GM12878 (cell line): ENCODE results near the gene PRR13. TPM values are rescaled to one million over a fixed set of nuclear protein-coding genes. Genes with fewer than 3 reads are reported as not detected.

ENCODE experiments used
- ATAC-seq: fragments of 200-7000 bp; cut with Tn5 transposase; 3 replicates; pipeline ENCODE4 v1.9.1; 2020; ENCODE audit warnings: mild to moderate bottlenecking, moderate library complexity
- BruUV-seq: library from RNA; stranded (reverse); fragments of 400-500 nt; replicated peaks from 2 replicates; lab custom pipeline; 2021; lab: Mats Ljungman, UMichigan
- CTCF ChIA-PET: fragments of 300-600 bp; sonication (Branson Sonifier 250); formaldehyde crosslinking; extraction: SDS; loops from one replicate; lab custom pipeline; 2021; ENCODE audit warnings: inconsistent platforms; lab: Yijun Ruan, JAX
- POLR2A ChIA-PET: fragments of 350-600 bp; formaldehyde crosslinking; extraction: SDS; loops from one replicate; lab custom pipeline; 2021; ENCODE audit warnings: inconsistent platforms; lab: Charles Lee
- RAD21 ChIA-PET: fragments of 300-600 bp; sonication (Branson Sonifier 250); formaldehyde crosslinking; loops from one replicate; lab custom pipeline; 2023; ENCODE audit warnings: antibody characterized with exemption; ENCODE audit not compliant: unreplicated experiment; lab: Charles Lee
- SMC1A ChIA-PET: fragments of 300-600 bp; sonication (Branson Sonifier 250); formaldehyde crosslinking; loops from one replicate; lab custom pipeline; 2023; ENCODE audit not compliant: unreplicated experiment, uncharacterized antibody; lab: Charles Lee
- DNase-seq: peaks from one replicate; pipeline ENCODE4 v3.0.0-alpha.2; 2011; ENCODE audit warnings: low read depth, low spot score
- FAIRE-seq: peaks from 3 replicates; lab custom pipeline; 2011; peaks lifted over from hg19 to GRCh38; lab: Jason Lieb, UNC
- H2AFZ ChIP-seq: 2 replicates; pipeline ENCODE4 v1.6.0; 2011; ENCODE audit warnings: low read depth, low read length, control low read depth; ENCODE audit not compliant: control insufficient read depth
- H3K27ac ChIP-seq: 2 replicates; pipeline ENCODE4 v1.5.1; 2011; ENCODE audit warnings: control low read depth; ENCODE audit not compliant: control insufficient read depth, insufficient read depth
- H3K27me3 ChIP-seq, 2 experiments: replicated peaks in 1 of 2; 2 replicates each; pipeline versions ENCODE4 v1.6.0 to v1.6.1; 2011; ENCODE audit warnings: low read length in 1 of 2; ENCODE audit not compliant: control insufficient read depth in 2 of 2, insufficient read depth in 2 of 2
- H3K36me3 ChIP-seq, 2 experiments: 2 replicates each; pipeline ENCODE4 v1.5.1; 2011; ENCODE audit warnings: low read length in 1 of 2; ENCODE audit not compliant: control insufficient read depth in 2 of 2, insufficient read depth in 2 of 2
- H3K4me1 ChIP-seq: 2 replicates; pipeline ENCODE4 v1.6.1; 2011; ENCODE audit warnings: mild to moderate bottlenecking, low read length, moderate library complexity, mixed read lengths; ENCODE audit not compliant: control insufficient read depth, insufficient read depth
- H3K4me2 ChIP-seq: 2 replicates; pipeline ENCODE4 v1.6.0; 2011; ENCODE audit warnings: control low read depth; ENCODE audit not compliant: control insufficient read depth, insufficient read depth
- H3K4me3 ChIP-seq: fragments of 200-600 bp; sonication (generic); 2 replicates; pipeline ENCODE4 v1.5.1; 2016
- H3K79me2 ChIP-seq: 2 replicates; pipeline ENCODE4 v1.6.0; 2011; ENCODE audit warnings: low read length; ENCODE audit not compliant: control insufficient read depth, insufficient read depth
- H3K9ac ChIP-seq: 2 replicates; pipeline ENCODE4 v1.8.0; 2011; ENCODE audit warnings: low read length, control low read depth, mixed read lengths; ENCODE audit not compliant: control insufficient read depth, insufficient read depth
- H3K9me3 ChIP-seq: replicated peaks from 3 replicates; pipeline ENCODE4 v1.5.1; 2011; ENCODE audit warnings: mild to moderate bottlenecking, low read length; ENCODE audit not compliant: control insufficient read depth, insufficient read depth
- H4K20me1 ChIP-seq: 2 replicates; pipeline ENCODE4 v1.6.0; 2011; ENCODE audit not compliant: control insufficient read depth, insufficient read depth
- ETV6 ChIP-seq, 2 experiments: fragments of 450-650 bp in 1 of 2; IDR thresholded peaks in 1 of 2; conservative IDR thresholded peaks in 1 of 2; 2 replicates each; pipeline ENCODE4 v1.6.1; 2014; ENCODE audit warnings: antibody characterized with exemption in 1 of 2, borderline replicate concordance in 1 of 2, low read depth in 1 of 2, mild to moderate bottlenecking in 1 of 2, moderate library complexity in 1 of 2
- SMAD1 ChIP-seq: fragments of 450-650 bp; IDR thresholded peaks from 2 replicates; pipeline ENCODE4 v1.6.1; 2018; ENCODE audit warnings: mild to moderate bottlenecking, low read depth; ENCODE audit not compliant: partially characterized antibody
- STAT1 ChIP-seq: fragments of 450-650 bp; conservative IDR thresholded peaks from 2 replicates; pipeline ENCODE4 v1.6.1; 2014; ENCODE audit warnings: antibody characterized with exemption, mild to moderate bottlenecking
- ZNF217 ChIP-seq: fragments of 450-650 bp; IDR thresholded peaks from 2 replicates; pipeline ENCODE4 v1.6.1; 2017; ENCODE audit warnings: antibody characterized with exemption, mild to moderate bottlenecking
- ZNF384 ChIP-seq: IDR thresholded peaks from 2 replicates; pipeline ENCODE4 v1.6.1; 2012; ENCODE audit warnings: low read depth, mild to moderate bottlenecking, low read length, improper control_type of control experiment, borderline replicate concordance
- WGBS: methylation state at CpG from one replicate; pipeline ENCODE4 v1.1.6; 2016; ENCODE audit warnings: low lambda C conversion rate; ENCODE audit not compliant: insufficient replicate concordance, insufficient coverage; ENCODE audit errors: missing lambda C conversion rate; 5-methylcytosine and 5-hydroxymethylcytosine counted together
- in situ Hi-C: fragments of 300-500 bp; cut with MboI; formaldehyde crosslinking; loops from 9 replicates; pipeline ENCODE4 v1.14.3; 2018; ENCODE audit warnings: mixed read lengths
- intact Hi-C: fragments of 100-400 bp; cut with micrococcal nuclease; formaldehyde crosslinking; loops from one replicate; pipeline ENCODE4 v1.14.2; 2022; ENCODE audit not compliant: unreplicated experiment
- polyA plus RNA-seq, 11 experiments: library from polyadenylated mRNA; depleted of rRNA in 4 of 11; unstranded in 6 of 11; stranded (reverse) in 5 of 11; fragments of >200 nt; fragmentation: Nextera tagmentation in 4 of 11; fragmentation: Illumina TruSeq in 1 of 11; extraction: Ambion mirVana in 4 of 11; extraction: Trizol in 1 of 11; gene quantifications; 1 replicate in 1 of 11; 2 replicates in 10 of 11; pipeline versions ENCODE4 v1.2.1 to v1.2.3, GENCODE V29; 2011 to 2016; ENCODE audit warnings: inconsistent platforms in 2 of 11, missing spikeins in 2 of 11, low read depth in 1 of 11
- total RNA-seq, 4 experiments: library from RNA; depleted of rRNA in 3 of 4; stranded (reverse); fragments of >200 nt in 3 of 4; fragmentation: Illumina TruSeq in 1 of 4; extraction: Trizol in 1 of 4; gene quantifications; 2 replicates each; pipeline versions ENCODE4 v1.2.1 to v1.2.3, GENCODE V29; 2013 to 2021
- TF ChIP-seq, protein P1 (sequence below): fragments of 450-650 bp; IDR thresholded peaks from 2 replicates; pipeline ENCODE4 v1.6.1; 2017; ENCODE audit warnings: low read depth, mild to moderate bottlenecking, moderate library complexity

Gene PRR13
- total and polyA plus RNA-seq, 10 of the 15 experiments (the other 5 are each of a cell fraction or from before 2014, with no cell fraction given): 94.2 to 462 (median 276) TPM

DNA sequence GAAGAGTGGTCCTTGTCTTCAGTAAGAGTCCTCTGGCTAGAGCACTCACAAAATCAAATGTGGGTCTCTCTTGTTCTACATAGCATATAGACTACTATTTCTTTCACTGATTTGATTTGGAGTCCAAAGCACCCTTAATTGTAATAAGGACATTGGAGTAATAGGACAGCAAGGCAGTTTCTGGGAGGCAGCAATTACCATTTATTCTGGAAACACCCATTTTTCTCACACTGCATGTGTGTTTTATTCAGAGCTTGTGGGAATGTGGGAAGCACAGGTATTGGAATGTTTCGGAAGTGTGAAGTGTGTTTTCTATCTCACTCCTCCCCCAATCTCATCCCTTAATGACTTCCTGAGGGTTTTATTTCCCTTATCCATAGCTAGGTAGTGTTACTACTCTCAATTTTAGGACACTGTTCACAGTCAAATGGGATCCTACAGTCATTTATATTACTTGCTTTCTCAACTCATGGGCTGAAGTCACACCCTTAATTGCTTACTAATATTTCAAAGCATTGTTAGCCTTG, 30.6 kb downstream of the PRR13 start:
- Histone ChIP-seq H3K4me1 (0 out of 2 replicates have a peak, but pooled peaks cover 2% of the 10 kb centered on the region), H3K36me3 (peaks cover 26 to 67% of the 10 kb centered on the region in 2 experiments), H3K27me3 (no peaks in the 10 kb centered on the region), H4K20me1 (peaks cover 5% of the 10 kb centered on the region), H3K79me2 (peaks cover 3% of the 10 kb centered on the region; the same call in 1 of the 2 replicates), H3K9ac (no peak overlapping the region), H3K27ac (no peak overlapping the region), H3K4me3 (no peak overlapping the region), H3K4me2 (no peak overlapping the region), H2AFZ (no peak overlapping the region), H3K9me3 (no peaks in the 10 kb centered on the region)
- POLR2A ChIA-PET: interaction anchor here (1.4 to 2.2 kb wide), 3 partner anchors 17 to 89 kb away, joined by 3 to 6 read pairs (median 4); no protein-coding TSS in a partner anchor
- CTCF ChIA-PET: interaction anchor here (1.9 to 2.9 kb wide), 2 partner anchors 10 to 119 kb away, joined by 7 to 12 read pairs; no protein-coding TSS in a partner anchor
- ATAC-seq: no peak
- no TSS peak for BruUV-seq
- in situ Hi-C loops (loop anchor here (10.0 kb wide), 1 partner anchor 447 kb away; no protein-coding TSS in a partner anchor), intact Hi-C loops (no loop called here)
- DNase-seq: no peak
- no peak for TF ChIP-seq STAT1
- no peak for TF ChIP-seq ETV6 (conservative IDR thresholded peaks at IDR 0.05 in 1 of 2, IDR thresholded peaks at IDR 0.05 in 1 of 2; ENCODE audit: borderline replicate concordance in 1 of 2, low read depth in 1 of 2)
- no peak for FAIRE-seq
- WGBS: 67% methylated on average over 1 of the region's 1 CpG
- SMC1A ChIA-PET: interaction anchor here (1.9 kb wide), 1 partner anchor 10 kb away, joined by 6 read pairs; no protein-coding TSS in a partner anchor
- RAD21 ChIA-PET: interaction anchor here (1.5 kb wide), 1 partner anchor 120 kb away, joined by 3 read pairs; no protein-coding TSS in a partner anchor

DNA sequence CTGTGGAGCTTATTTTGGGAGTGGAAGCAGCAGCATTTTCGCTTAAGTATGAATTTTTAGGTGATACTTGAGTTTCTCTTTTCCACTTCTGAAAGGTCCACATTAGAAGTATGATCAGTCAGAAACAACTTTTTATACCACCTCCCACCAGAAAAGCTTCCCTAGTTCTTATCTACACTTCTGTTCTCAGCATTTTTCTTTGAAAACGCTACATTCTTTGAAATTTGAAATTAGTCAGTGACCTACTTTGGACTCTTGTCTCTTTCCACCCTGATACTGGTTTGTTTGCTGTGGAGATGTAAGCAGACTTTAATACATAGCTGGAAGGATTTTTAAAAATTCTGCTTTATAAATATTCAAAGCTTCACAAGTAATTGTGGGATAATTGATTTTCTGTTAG, 32.5 kb downstream of the PRR13 start:
- BruUV-seq: TSS peak; percentile 18

More for the DNA sequence above, 32.5 kb downstream of the PRR13 start:
- Histone ChIP-seq H3K4me3 (no peak overlapping the region), H2AFZ (no peak overlapping the region), H4K20me1 (peaks cover 5% of the 10 kb centered on the region), H3K36me3 (peaks cover 24 to 60% of the 10 kb centered on the region in 2 experiments), H3K9me3 (no peaks in the 10 kb centered on the region), H3K27me3 (no peaks in the 10 kb centered on the region), H3K4me2 (no peak overlapping the region), H3K79me2 (peaks cover 3% of the 10 kb centered on the region; the same call in 1 of the 2 replicates), H3K9ac (no peak overlapping the region), H3K4me1 (0 out of 2 replicates have a peak, but pooled peaks cover 2% of the 10 kb centered on the region), H3K27ac (no peak overlapping the region)
- ChIA-PET SMC1A (interaction anchor here (1.6 to 6.5 kb wide), 5 partner anchors 8 to 121 kb away, joined by 4 to 32 read pairs (median 6); partner anchors contain the start of genes NPFF and TARBP2), RAD21 (interaction anchor here (0.9 to 1.1 kb wide), 3 partner anchors 27 to 94 kb away, joined by 3 to 4 read pairs (median 3); partner anchors contain the start of genes SP1 and TARBP2), CTCF (interaction anchor here (0.6 to 4.4 kb wide), 9 partner anchors 8 to 121 kb away, joined by 3 to 30 read pairs (median 5); partner anchors contain the start of gene NPFF), POLR2A (interaction anchor here (0.5 to 2.2 kb wide), 6 partner anchors 16 to 225 kb away, joined by 3 to 9 read pairs (median 4); partner anchors contain the start of gene TARBP2)
- TF ChIP-seq SMAD1 (no peak), ZNF384 (no peak), ZNF217 (no peak)
- TF ChIP-seq, protein P1, sequence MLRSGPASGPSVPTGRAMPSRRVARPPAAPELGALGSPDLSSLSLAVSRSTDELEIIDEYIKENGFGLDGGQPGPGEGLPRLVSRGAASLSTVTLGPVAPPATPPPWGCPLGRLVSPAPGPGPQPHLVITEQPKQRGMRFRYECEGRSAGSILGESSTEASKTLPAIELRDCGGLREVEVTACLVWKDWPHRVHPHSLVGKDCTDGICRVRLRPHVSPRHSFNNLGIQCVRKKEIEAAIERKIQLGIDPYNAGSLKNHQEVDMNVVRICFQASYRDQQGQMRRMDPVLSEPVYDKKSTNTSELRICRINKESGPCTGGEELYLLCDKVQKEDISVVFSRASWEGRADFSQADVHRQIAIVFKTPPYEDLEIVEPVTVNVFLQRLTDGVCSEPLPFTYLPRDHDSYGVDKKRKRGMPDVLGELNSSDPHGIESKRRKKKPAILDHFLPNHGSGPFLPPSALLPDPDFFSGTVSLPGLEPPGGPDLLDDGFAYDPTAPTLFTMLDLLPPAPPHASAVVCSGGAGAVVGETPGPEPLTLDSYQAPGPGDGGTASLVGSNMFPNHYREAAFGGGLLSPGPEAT: no peak
- 97% methylated on average over 2 of the region's 2 CpGs for WGBS
- no peak for DNase-seq
- FAIRE-seq: no peak
- ATAC-seq: no peak
- intact Hi-C loops (no loop called here), in situ Hi-C loops (loop anchor here (10.0 kb wide), 1 partner anchor 449 kb away; no protein-coding TSS in a partner anchor)
